Upper lobe of right lung (tissue), 1 donor: ENCODE data around the gene TGDS. TPM values are rescaled to one million over a fixed set of nuclear protein-coding genes. Genes with fewer than 3 reads are reported as not detected.

ENCODE experiments used
- ATAC-seq: fragments of 200-7000 bp; cut with Tn5 transposase; one replicate; pipeline ENCODE4 v1.9.1; 2020; ENCODE audit warnings: mild to moderate bottlenecking, moderate library complexity
- DNase-seq: peaks from one replicate; pipeline ENCODE4 v3.0.0-alpha.2; 2020
- H3K27ac ChIP-seq: fragments of 200-600 bp; one replicate; pipeline ENCODE4 v1.8.0; 2022
- H3K27me3 ChIP-seq: fragments of 200-600 bp; one replicate; pipeline ENCODE4 v1.8.0; 2022; ENCODE audit warnings: mild to moderate bottlenecking
- H3K36me3 ChIP-seq: fragments of 200-600 bp; one replicate; pipeline ENCODE4 v1.8.0; 2022
- H3K4me1 ChIP-seq: fragments of 200-600 bp; one replicate; pipeline ENCODE4 v1.8.0; 2022
- H3K4me3 ChIP-seq: fragments of 200-600 bp; one replicate; pipeline ENCODE4 v1.8.0; 2022; ENCODE audit warnings: mild to moderate bottlenecking
- H3K9me3 ChIP-seq: fragments of 200-600 bp; one replicate; pipeline ENCODE4 v1.8.0; 2022
- intact Hi-C: fragments of 100-400 bp; cut with DNase I; formaldehyde crosslinking; loops from one replicate; pipeline ENCODE4 v1.11.0; 2022
- total RNA-seq: library from RNA; stranded (reverse); fragmentation: NEBNext Ultra II Directional; extraction: Animal tissue kit (Norgen Biotek cat#: 25700); gene quantifications from one replicate; pipeline ENCODE4 v1.2.1, GENCODE V29; 2021
- TF ChIP-seq, protein P1 (sequence below): fragments of 200-600 bp; IDR thresholded peaks from one replicate; pipeline ENCODE4 v1.8.0; 2022; ENCODE audit warnings: antibody characterized with exemption
- donor health status: DM: no; HTN: yes; CAD: no; lungs with severe emphysema.

The TGDS gene
- total RNA-seq, 1 donor from 2014 or later, result 9.4 TPM

- Histone ChIP-seq H3K27me3 (no peaks in the 10 kb centered on the region), H3K4me1 (peaks cover 7% of the 10 kb centered on the region), H3K36me3 (no peaks in the 10 kb centered on the region), H3K27ac (peak overlapping the region; percentile 95), H3K9me3 (no peaks in the 10 kb centered on the region), H3K4me3 (peak overlapping the region; percentile 79)
- TF ChIP-seq, protein P1, sequence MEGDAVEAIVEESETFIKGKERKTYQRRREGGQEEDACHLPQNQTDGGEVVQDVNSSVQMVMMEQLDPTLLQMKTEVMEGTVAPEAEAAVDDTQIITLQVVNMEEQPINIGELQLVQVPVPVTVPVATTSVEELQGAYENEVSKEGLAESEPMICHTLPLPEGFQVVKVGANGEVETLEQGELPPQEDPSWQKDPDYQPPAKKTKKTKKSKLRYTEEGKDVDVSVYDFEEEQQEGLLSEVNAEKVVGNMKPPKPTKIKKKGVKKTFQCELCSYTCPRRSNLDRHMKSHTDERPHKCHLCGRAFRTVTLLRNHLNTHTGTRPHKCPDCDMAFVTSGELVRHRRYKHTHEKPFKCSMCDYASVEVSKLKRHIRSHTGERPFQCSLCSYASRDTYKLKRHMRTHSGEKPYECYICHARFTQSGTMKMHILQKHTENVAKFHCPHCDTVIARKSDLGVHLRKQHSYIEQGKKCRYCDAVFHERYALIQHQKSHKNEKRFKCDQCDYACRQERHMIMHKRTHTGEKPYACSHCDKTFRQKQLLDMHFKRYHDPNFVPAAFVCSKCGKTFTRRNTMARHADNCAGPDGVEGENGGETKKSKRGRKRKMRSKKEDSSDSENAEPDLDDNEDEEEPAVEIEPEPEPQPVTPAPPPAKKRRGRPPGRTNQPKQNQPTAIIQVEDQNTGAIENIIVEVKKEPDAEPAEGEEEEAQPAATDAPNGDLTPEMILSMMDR, result no peak
- ATAC-seq (peak; percentile 61), DNase-seq (no peak)
- intact Hi-C loops, result no loop called here
Measured at GRCh38 chr13:94550062-94550738, 45.8 kb downstream of the TGDS start.

GRCh38 chr13:94549232-94550061, 46.5 kb downstream of the TGDS start:
- Histone ChIP-seq H3K4me3 (peak overlapping the region; percentile 79), H3K9me3 (no peaks in the 10 kb centered on the region), H3K27ac (peak overlapping the region; percentile 95), H3K27me3 (no peaks in the 10 kb centered on the region), H3K36me3 (no peaks in the 10 kb centered on the region), H3K4me1 (peaks cover 7% of the 10 kb centered on the region)
- TF ChIP-seq, protein P1, result peak; percentile 4
- ATAC-seq (peak; percentile 95), DNase-seq (peak; percentile 97)
- intact Hi-C loops, result no loop called here

DNA sequence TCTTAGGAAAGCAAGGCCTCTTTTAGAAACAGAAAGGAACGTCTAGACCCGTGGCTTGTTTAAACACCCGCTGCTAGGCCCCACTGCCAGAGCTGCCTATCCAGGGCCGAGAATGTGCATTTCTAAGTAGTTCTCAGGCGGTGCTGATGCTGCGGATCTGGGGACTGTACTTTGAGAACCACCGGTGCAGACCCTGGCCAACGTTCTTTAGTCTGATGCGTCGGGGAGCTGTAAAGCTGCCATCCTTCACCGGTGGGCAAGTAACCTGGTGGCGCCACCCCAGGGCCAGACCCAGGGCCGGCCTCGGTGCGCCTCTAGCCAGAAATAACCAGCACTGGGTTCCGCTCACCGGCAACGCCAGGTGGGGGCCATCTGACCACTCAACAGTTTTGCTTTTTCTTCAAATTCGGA, 47.1 kb downstream of the TGDS start:
- Histone ChIP-seq H3K9me3 (no peaks in the 10 kb centered on the region), H3K27me3 (no peaks in the 10 kb centered on the region), H3K27ac (peak overlapping the region; percentile 95), H3K36me3 (no peaks in the 10 kb centered on the region), H3K4me3 (peak overlapping the region; percentile 79), H3K4me1 (peaks cover 7% of the 10 kb centered on the region)
- DNase-seq, result peak; percentile 80
- intact Hi-C loops, result no loop called here
- TF ChIP-seq, protein P1, result peak; percentile 27
- peak; percentile 72 for ATAC-seq

DNA sequence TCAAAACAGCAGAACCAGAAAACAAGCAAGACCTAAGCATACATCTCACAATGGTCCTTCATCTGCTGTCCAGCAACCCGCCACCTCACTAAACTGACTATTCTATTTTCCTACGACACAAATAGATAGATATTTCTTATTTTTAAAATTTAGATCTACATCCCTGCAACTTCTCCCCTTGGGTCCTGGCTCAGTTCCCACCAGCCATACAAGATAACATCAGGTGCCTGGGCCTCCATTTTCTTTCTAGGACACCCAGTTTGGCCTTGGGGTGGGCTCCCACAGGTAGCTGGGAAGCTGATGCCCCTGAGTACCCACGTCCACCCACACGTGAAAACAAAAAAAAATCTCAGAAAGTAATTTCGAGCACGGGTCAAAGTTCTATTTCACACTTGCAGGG, 47.6 kb downstream of the TGDS start:
- DNase-seq (no peak), ATAC-seq (no peak)
- H3K9me3 ChIP-seq, result no peaks in the 10 kb centered on the region
- TF ChIP-seq, protein P1, result no peak
- H3K36me3 ChIP-seq, result no peaks in the 10 kb centered on the region
- peak overlapping the region; percentile 95 for H3K27ac ChIP-seq
- intact Hi-C loops, result no loop called here
- peaks cover 7% of the 10 kb centered on the region for H3K4me1 ChIP-seq
- peak overlapping the region; percentile 79 for H3K4me3 ChIP-seq
- no peaks in the 10 kb centered on the region for H3K27me3 ChIP-seq

DNA sequence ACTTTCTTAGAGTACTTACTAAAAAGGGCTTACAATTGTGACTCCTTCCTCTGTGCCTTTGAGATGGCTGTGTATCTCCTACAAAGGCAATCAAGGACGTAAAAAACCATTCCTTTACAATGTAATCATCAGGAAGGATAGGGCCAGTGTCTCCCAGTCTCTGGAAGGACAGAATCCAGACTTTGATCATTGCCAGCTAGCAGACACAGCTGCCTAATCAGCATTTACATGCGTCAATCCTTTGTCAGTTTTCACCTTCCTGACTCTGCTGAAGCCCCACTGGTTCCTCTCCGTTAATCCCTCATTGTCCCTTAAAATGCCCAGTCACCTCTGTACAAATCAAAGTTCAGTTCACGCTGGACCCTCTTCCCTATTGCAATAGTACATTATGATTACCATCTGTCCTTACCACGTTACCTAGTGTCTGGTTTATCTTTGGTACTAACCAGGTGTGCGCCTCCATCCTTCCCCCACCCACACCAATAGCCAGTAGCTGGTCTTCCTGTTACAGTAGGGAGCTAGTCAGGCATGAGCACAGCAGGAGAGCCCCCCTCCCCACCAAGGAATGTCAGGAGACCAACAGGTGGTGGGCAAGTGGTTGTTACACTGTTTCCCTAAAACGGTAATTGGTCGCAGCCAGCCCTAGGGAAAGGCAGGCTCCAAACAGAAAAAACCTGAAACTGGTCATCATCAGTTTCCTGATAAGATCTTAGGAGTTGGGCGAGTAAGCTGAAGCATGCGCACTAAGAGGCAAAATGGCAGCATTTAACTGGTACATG, 49.7 kb downstream of the TGDS start:
- H3K36me3 ChIP-seq, result no peaks in the 10 kb centered on the region
- DNase-seq (no peak), ATAC-seq (no peak)
- intact Hi-C loops, result no loop called here
- TF ChIP-seq, protein P1, result no peak
- H3K27me3 ChIP-seq, result no peaks in the 10 kb centered on the region
- H3K27ac ChIP-seq, result no peak overlapping the region
- H3K9me3 ChIP-seq, result no peaks in the 10 kb centered on the region
- H3K4me1 ChIP-seq, result peaks cover 7% of the 10 kb centered on the region
- no peak overlapping the region for H3K4me3 ChIP-seq
